Right forelimb (tissue), 1 donor: ENCODE data around the gene CELF5.

Experiments used
- DNase-seq: peaks from one replicate; pipeline ENCODE4 v3.0.0-alpha.2; 2018

CELF5 gene

DNA sequence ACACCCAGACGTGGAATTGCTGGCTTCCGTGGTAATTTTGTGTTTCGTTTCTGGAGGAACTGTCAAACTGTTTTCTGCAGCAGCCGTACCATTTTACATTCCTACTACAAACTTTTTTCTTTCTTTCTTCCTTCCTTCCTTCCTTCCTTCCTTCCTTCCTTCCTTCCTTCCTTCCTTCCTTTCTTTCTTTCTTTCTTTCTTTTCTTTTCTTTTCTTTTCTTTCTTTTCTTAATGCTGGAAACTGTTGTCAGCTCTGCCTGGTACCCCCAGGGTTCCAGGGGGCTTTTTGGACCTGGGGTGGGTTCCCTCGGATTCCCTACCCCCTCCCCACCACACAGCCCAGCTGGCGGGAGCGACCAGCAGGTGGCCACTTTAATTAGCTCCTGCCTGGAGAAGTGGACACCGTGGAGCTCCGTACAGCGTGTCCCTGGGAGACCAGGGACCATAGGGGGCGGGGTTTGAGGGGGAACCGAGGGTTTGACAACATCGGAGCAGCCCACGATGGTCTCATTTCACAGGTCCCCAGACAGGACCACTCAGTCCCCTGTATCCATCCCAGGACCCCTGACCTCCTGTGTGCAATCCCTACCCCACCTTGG, 24.4 kb downstream of the CELF5 start:
- no peak for DNase-seq

DNA sequence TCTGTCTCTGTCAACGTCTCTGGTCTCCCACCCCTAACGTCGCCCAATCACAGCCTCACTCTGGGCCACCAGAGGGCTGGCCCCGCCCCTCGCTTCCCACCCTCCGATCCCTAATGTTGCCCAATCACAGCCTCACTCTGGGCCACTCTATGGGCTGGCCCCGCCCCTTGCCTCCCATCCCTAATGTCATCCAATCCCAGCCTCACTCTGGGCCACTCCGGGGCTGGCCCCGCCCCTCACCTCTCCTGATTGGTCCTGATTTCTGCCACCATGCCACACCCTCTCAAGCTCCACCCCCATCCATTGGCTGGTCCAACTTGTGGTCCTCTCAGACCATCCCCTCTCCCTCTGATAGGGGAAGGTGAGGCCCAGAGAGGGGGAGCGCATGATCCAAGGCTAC, 24.9 kb downstream of the CELF5 start:
- no peak for DNase-seq

DNA sequence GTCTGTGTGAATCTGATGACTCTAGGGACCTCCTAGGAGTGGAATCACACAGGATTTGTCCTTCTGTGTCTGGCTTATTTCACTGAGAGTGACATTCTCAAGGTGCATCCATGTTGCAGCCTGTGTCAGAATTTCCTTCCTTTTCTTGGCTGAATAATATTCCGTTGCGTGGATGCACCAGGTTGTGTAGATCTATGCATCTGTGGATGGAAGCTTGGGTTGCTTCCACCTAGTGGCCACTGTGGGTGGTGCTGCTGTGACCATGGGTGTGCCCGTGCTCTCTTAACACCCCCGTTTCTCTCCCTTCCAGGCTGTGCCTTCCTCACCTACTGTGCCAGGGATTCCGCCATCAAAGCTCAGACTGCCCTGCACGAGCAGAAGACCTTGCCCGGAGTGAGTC, 26.2 kb downstream of the CELF5 start:
- no peak for DNase-seq

DNA sequence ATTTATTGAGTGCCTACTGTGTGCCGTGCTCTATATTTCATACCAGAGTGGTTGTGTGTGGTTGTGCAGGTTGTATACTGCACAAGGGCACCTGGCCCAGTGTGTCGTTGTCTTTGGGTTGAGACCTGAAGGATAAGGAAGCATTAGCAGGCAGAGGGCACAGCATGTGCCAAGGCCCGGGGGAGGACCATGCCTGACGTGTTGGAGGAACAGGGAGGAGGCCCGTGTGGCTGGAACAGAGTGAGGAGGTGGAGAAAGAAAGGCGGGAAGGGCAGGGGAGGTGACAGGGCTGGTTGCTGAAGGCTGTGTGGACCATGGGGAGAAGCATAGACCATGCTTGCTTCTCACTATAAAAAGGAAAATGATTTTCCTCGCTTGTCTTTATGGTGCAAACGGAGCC, 26.8 kb downstream of the CELF5 start:
- DNase-seq, result no peak

DNA sequence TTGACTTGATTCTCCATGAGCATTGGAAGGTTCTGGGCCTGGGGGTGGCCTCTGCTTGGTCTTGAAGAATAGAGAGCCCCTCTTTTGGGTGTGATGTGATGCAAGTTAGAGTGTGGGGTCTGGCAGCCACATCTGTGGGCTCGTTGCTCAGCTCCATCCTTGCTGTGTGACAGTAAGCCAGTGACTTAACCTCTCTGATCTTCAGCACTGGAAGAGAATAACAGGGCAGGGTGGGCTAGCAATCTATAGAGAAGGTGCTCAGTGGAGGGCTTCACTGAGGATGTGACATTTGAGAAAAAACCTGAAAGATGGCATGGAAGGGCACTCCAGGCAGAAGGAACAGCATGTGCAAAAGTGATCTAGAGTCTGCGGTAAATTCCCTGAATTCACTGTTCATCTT, 28.2 kb downstream of the CELF5 start:
- no peak for DNase-seq

DNA sequence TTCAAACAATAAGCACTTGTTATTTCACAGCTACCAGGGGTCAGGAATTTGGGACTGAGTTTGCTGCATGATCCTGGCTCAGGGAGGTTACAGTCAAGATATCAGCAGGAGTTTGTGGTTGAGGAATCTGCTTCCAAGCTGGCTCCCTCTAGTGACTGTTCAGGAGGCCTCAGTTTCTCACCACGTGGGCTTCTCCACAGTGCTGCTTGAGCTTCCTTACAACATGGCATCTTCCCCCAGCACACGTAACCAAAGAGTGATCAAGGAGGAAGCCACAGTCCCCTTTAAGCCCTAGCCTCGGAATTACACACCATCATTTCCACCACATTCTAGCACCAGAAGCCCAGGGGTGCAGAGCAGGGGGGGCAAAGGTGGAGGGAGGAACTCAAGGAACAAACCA, 28.8 kb downstream of the CELF5 start:
- no peak for DNase-seq

DNA sequence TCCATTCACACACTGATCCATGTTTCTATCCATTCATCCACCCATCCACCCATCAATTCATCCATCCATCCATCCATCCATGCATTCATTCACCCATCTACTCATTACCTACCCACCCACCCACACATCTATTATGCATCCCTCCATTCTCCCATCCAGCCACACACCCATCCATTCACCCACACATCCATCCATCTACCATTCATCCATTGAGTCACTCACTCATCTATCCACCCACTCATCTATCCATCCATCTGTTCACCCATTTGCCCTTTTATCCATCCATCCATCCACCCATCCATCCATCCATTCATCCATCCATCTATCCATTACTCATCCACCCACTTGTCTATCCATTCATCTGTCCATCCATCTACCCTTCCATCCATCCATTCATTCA, 30.1 kb downstream of the CELF5 start:
- DNase-seq, result no peak

DNA sequence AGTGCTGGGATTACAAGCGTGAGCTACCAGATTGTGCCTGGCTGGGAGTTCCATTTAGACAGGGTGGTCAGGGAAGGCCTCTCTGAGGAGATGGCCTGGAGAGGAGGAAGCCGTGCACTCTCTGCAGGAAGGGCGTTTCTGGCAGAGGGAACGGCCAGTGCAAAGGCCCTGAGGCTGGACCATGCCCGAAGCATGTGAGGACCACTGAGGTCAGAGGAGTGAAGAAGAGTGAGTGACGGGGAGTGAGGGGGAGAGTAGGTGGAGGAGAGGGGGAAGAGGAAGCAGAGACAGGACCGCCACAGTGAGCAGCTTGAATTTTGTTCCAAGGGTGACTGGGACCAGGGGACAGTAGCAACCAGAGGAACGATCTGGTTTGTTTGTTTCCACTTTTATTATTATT, 32.6 kb downstream of the CELF5 start:
- DNase-seq, result no peak

DNA sequence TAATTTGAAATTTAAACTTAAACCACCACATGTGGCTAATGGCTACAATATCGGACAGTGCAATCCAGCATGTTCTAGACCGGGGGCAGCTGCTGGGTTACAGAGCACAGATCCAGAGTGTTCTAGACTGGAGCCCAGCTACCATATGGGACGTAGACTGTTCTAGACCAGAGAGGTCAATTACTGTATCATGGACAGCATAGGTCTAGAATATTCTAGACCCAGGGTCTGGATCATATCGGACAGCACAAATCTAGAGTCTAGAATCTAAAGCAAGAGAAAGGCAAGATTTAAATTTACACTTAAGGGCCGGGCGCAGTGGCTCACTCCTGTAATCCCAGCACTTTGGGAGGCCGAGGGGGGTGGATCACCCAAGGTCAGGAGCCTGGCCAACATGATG, 37.9 kb downstream of the CELF5 start:
- DNase-seq, result no peak

DNA sequence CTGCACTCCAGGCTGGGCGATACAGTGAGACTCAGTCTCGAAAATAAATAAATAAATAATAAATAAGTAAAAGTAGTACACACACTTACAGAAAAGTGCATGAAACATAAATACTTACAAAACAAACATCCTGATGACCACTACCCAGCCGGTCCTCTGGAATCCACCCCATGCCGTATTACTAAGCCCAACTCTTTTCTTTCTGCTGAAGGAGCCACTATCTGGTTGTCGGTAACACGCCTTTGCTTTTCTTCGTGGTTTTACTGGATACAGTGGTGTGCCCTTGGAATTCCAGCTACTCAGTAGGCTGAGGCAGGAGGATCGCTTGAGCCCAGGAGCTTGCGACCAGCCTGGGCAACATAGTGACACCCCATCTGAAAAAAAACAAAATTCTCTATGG, 39.4 kb downstream of the CELF5 start:
- DNase-seq, result no peak

DNA sequence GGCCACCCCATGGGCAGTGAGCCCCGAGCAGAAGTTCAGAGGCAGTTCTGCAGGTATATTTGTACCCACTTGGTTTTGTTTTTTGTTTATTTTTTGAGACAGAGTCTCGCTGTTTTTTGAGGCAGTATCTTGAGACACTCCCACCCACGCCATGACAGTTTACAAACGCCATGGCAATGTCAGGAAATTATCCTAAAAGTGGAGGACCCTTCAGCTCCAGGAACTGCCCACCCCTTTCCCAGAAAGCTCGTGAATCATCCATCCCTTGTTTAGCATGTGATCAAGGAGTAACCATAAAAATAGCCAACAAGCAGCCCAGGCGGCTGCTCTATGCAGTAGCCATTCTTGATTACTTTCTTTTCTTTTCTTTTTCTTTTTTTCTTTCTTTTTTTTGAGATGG, 41.0 kb downstream of the CELF5 start:
- DNase-seq, result no peak

DNA sequence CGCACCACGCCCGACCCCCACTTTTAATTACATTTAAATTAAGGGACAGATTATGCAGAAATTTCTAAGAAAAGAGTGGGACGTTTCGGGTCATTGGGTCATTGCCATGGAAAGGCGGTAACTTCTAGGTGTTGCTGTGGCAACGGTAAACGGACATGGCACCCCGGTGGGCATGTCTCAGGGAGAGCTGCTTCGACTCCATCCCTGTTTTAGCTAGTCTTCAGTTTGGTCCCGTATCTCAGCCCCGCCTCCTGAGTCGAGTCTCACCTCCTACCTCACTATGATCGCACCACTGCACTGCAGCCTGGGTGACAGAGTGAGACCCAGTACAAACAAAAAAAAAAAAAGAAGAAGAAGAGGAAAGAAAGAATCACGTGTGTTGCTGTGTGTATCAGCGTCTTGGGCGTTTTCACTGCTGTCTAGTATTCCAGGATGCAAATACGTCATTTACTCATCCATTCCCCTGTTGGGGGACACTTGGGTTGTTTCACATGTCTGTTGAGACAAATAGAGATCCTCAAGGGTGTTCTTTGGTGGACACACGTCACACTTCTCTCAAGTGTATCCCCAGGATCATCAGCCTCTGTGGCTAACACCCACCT, 41.7 kb downstream of the CELF5 start:
- no peak for DNase-seq

DNA sequence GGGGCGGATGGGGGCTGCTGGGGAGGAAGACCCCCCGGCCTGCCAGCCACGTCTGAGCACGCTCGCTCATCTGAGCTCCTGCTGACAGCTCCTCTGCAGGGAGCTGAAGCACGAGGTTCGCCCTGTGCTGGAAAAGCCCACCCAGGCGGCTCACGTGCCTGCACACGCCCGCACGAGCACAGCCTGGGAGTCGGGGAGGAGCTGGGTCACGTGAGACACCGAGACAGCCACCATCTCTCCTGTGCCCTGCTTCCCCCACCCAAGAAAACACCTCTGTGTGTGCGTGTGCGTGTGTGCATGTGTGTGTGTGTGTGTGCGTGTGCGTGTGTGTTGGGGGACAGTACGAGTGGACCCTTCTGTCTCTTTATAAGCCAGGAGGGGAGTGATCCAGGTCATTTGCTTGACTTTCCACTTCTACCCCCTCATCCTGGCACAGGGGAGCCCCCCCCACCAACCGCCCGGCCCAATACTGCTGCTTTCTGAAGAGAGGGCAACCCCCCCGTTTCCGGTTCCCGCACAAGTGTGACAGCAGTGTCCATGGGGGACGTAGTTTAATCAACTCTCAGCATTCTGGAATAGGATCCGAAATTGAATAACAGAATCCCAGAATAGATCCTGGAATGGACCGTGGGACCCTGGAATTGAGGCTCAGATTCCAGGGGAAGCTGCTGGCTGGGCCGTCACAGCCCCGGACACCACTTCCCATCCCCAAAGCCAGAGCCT, 42.5 kb downstream of the CELF5 start:
- DNase-seq, result no peak

DNA sequence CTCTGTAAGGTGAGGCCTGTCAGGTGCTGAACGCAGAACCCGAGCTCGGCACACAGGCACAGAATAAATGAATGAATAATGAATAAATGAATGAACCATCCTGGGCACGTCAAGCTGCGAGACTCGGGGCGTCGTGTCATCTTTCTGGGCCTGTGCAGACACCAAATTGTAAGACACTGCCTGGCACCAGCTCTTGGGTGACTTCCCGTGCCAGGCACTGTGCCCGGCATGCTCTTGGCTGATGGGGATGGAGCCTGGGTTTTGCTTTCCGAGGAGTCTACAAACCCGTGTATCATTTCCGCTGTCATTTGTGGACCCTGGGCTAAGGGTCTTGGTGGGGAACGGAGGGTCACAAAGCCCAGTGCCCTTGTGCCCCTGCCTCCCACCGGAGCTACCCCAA, 43.9 kb downstream of the CELF5 start:
- no peak for DNase-seq

DNA sequence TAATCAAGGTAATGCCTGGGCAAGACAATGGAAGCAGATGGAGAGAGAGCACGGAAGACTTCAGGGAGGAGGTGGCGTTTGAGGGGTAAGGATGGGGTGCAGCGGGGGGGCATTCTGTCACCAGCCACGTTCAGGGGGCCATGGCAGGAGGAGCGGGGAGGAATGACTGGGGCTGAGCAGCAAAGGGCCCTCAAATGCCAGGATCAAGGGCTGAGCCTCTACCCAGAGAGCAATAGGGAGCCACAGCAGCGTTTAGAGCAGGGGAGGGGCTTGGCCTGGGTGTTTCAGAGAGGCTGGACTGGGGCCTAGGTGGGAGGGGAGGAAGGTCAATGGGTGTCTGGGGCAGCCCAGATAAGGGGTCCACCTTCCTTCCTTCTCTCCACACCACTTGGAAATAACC, 44.3 kb downstream of the CELF5 start:
- no peak for DNase-seq

DNA sequence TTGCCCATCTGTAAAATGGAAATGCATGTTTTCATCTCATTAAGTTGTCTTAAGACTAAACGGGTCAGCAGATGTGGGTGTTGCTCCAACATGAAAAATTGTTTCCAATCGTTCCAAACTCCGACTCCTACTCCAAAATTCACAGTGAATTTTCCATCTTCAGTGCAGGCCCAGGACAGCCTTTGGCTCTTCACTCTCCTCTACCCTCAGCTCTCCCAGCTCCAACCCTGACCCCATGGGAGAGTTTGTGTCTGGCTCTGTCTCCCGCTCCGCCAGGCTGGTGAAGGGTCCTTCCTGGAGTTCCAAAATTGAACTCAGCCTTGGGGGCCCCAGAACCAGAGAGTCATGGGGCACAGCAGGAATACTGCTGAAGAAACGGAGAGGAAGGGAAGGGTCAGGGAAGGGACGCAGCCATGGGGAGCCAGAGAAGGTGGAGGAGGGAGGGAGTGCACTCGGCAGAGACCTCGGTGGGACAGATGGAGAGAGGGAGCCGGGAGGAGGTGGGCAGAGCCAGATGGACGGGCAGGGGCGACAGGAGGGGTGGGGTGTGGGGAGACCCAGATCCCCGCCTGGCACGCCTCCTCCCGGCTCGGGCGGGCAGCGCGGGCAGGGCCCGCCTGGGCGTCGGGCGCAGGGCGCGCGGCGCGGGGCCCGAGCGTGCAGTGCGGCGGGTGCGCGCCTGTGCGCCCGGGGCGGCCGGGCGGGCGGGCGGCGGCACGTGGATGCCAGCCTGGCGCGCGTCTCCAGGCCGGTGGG, 45.6 kb downstream of the CELF5 start:
- DNase-seq, result no peak

DNA sequence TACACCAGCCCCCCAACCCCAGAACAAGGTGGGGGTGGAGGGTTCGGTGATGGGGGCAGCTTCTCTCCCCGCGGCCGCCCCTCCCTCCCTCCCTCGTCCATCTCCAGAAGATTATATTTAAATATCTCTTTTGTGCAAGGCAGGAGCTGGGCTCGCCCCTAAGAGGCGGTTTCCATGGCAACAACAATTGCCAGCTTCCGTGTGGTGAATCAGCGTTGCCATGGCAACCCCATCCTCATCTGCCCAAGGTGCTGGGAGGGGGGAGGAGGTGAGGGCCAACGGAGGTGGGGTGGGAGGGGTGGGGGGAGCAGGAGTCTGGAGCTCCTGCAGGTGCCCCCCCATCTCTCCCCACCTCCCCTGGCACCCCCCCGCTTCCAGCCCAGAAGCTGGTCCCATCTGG, 46.4 kb downstream of the CELF5 start:
- no peak for DNase-seq

DNA sequence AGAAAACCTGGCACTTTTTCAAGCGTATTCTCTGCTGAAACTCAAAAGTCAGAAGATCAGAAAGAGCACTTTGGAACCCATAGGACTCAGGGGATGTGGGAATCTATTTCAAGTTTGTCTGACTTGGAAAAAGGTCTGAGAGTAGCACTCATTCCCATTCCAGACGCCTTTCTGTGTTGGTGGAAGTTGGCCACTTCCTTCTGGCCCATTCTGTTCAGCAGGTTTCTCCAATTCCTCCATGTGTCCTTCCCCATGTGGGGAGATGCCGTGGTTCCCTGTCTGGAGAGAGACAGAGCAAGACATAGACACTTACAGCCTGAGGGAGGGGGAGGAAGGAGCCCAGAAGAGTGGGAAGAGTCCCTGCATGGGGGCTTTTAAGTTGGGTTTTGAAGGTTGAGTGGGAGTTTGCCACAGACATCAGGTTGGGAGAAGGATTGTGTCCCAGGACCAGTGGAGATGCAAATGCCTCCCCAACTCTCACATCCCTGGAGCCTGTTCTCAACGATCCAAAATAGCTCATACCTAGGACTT, 48.0 kb downstream of the CELF5 start:
- DNase-seq, result no peak

DNA sequence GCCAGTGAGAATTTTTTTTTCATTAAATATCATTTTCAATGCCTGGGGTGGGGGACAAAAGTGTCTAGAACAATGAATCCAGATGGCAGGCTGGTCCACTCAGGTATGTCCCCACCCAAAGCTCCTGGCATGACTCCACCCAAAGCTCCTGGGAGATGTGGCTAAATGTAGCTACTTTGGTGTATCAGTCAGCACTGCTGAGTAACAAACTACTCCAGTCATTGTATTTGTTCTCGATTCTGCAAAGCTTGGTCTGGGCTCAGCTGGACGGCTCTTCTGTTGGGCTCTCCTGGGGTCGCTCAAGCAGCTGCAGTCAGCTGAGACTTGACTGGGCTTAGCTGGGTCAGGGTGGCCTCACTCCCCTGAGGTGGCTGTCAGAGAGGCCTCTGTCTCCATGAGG, 48.5 kb downstream of the CELF5 start:
- no peak for DNase-seq

DNA sequence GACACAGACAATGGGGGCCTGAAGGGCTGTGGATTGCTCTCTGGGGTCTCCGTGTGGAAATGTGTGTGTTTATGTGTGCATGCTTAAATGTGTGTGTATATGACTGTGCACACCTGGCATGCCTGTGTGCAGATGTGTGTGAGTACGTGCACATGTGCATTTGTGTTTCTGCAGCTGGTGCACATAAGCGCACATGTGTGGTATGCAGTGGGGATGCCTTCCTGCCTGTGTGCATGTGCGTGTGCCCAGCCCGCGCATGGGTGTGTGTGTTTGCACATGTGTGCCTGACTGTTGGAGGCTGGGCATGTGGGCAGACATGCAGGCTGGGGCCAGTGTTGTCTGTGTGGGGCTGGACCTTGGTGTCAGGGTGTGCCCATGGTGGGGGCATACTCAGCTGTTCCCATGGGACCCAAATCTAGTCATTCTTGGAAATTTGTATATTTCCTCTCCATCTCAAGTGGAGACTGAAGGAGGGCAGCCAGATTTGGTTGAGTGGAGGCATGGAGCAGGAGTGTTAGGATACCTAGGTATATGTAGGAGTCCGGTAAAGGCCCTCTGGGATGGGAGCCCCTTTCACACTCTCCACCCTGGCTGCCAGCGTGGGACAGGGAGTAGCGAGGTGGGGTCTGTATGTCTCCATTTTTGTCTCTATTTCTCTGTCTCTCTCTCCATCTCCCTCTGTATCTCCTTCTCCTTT, 49.9 kb downstream of the CELF5 start:
- DNase-seq, result no peak

DNA sequence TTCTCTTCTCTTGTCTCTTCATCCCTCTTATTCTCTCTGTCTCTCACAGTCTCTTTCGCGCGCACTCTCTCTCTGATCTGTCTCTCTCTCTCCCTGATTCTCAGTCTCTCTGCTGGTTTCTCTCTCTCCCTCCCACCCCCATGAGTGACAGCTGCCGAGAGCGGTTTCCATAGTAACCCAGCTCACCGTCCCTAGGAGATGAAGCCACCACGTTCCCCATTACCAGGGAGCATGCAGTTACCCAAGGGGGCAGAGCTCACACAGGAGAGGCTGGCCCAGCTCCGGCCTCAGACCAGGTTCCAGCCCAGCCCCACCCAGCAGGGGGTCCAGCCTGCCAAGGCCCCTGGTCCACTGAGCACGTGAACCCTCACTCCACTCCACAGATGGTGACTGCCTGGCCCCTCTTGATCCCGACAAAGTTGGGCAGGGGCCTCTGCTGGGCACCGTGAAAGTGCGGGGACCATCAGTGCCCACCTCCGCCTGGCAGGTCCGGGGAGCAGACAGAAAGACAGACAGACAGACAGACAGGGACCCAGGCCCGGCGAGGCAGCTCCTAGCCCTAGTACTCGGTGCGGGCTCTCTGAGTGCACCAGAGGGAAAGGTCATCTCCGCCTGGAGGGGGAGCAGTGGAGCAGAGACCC, 50.6 kb downstream of the CELF5 start:
- DNase-seq, result no peak

DNA sequence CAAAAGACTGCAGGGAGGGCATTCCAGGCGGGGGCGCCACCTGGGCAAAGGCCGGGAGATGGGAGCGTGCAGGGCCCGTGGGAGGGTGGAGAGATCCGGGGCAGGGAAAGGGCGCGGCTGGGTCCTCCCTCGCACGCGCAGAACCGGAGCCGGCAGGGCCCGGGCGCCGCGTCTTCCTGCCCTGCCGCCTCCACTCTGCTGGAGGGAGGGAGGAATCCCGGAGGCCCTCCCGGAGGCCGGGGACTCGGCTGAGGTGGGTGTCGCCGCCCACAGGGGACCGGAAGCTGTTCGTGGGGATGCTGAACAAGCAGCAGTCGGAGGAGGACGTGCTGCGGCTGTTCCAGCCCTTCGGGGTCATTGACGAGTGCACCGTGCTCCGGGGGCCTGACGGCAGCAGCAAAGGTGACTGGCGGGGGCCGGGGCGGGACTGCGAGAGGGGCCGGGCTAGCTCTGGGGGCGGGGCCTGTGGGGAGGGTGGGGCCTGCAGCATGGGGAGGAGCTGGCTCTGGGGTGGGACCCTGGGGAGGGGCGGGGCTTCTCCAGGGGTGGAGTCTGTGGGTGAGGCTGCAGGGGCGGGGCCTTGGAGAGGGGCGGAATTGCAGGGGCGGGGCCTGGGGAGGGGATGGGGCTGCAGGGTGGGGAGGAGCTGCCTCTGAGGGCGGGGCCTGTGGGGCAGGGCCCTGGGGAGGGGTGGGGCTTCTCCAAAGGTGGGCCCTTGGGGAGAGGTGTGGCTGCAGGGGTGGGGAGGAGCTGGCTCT, 51.3 kb downstream of the CELF5 start:
- DNase-seq, result peak; percentile 61
